Fibroblast of the conjunctiva (primary cell): ENCODE data around the gene OCLN.
A peak's percentile ranks its signal among the peaks of the same experiment; 100 is the strongest.
"Not testable (repeated sequence)": the region's sequence is repeated elsewhere in the genome, so short reads cannot be mapped to it uniquely, and the experiment has no call there.

ENCODE experiments used
- DNase-seq: peaks from one replicate; pipeline ENCODE4 v3.0.0-alpha.2; 2010; ENCODE audit warnings: low read depth

OCLN gene

GRCh38 chr5:69492391-69492922 lies at the start of gene OCLN:
Gene OCLN, plus strand, starts transcription at chr5:69492790. Its CDS starts 11,455 bp downstream, at chr5:69504245.
- DNase-seq: no peak

DNA sequence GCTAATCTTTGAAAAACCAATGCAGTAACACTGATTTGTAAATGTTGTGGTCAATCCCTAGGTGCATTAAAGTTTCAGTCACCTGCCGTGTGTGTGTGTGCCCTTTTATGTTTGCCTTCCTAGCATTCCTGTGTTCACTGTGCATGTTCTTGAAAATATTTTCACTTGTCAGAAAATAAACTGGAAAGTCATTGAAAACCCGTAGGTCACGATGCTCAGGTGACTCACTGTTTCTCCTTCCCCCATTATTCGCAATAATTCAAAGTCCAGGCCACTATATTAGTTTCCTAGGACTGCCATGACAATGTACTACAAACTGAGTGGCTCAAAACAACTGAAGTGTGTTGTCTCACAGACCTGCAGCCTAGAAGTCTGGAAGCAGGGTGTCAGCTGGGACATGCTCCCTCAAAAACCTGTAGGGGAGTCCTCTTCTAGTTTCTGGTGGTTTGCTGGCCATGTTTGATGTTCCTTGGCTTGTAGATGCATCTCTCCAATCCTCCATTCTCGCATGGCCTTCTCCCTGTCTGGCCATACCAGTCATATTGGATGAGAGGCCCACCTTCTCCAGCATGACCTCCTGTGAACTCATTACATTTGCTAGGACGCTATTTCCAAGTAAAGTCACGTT lies 48.3 kb upstream of the OCLN start:
- no peak for DNase-seq

DNA sequence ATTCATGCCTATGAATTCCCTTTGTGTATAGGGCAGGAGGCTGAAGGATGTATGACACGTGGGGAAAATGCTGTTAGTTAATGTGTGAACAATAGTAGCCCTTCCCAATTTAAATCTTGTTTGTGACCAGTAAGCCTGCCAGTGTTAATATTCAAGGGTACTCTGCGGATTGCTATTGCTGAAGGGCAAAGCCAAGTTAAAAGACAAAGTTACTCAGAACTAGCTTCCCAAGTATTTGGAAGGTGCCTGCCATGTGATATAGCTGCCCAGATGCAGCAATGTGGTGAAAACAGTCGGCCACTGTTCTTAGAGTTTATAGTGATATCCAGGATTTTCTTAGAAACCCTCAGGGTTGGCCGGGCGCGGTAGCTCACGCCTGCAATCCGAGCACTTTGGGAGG lies 43.1 kb upstream of the OCLN start:
- no peak for DNase-seq

GRCh38 chr5:69450116-69450515 lies 42.5 kb upstream of the OCLN start:
- peak; percentile 35 for DNase-seq

- DNase-seq: not testable (repeated sequence)
Observed at GRCh38 chr5:69450527-69450926, 42.1 kb upstream of the OCLN start.

DNA sequence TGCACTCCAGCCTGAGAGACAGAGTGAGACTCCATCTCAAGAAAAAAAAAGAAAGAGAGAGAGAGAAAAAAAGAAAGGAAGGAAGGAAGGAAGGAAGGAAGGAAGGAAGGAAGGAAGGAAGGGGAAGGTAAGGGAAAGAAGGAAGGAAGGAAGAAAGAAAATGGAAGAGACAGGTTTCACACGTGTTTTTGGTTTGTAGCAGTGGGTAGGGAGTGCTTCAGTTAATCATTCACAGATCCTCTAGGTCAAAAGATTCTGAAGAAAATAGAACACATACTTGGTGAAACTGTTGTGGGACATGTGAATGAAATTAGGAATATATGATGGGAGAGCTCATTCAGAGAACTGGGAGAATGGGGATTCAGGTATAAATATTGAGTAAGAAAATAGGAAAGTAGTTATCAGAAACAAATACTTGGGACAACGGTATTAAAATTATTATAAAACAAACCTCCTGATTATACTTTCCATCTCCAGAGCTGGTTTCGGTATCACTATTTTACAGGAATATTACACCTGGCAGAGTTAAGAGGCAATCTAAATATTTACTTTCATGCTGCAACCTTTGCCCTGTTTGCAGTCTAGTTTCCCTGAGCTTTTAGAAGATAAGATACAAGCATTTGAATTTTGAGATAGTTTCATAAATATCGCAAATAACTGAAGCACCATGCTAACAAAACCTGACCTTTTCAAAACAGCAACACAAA lies 40.5 kb upstream of the OCLN start:
- no peak for DNase-seq

DNA sequence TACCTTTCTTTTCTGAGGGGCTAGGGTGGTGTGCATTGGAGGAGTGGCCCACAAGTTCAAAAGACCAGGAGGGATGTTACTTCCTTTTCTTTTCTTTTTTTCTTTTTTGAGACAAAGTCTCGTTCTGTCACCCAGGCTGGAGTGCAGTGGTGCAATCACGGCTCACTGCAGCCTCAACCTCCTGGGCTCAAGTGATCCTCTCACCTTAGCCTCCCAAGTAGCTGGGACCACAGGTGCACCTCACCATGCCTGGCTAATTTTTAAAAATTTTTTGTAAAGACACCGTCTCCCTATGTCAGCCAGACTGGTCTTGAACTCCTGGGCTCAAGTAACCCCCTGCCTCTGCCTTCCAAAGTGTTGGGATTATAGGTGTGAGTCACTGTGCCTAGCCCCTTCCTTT lies 39.1 kb upstream of the OCLN start:
- DNase-seq: not testable (repeated sequence)

DNA sequence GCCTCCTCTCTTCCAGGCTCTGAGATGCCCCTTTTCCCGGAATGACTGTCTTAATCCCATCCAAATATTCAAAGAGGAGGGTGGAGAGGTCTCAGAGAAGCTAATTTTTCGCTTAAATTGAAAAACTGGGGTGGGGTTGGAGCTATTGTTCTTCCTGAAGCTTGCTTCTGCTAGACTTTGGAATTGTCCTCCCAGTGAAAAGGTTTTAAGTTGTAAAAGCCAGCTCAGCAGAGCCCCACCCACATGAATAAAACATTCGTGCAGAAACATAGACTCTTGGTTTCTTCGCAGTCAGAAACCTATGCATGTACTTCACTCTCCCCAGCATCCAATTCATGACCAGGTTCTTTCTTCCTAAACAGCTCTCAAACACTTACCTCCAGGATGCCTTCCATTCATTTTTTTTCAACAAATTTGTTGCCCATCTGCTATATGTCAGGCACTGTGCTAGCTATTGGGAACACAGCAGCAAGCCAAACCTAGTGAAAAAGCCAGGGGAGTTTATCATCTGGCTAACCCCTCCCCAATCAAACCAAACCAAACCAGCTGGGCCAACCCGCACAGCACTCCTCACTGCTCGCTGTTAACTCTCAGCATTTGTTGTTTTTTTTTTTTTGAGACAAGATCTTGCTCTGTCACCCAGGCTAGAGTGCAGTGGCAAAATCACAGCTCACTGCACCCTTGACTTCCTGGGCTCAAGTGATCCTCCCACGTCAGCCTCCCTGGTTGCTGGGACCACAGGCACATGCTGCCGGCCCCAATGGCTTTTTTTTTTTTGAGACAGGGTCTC lies 37.9 kb upstream of the OCLN start:
- no peak for DNase-seq

- DNase-seq: not testable (repeated sequence)
Observed at GRCh38 chr5:69455428-69455988, 37.1 kb upstream of the OCLN start.

DNA sequence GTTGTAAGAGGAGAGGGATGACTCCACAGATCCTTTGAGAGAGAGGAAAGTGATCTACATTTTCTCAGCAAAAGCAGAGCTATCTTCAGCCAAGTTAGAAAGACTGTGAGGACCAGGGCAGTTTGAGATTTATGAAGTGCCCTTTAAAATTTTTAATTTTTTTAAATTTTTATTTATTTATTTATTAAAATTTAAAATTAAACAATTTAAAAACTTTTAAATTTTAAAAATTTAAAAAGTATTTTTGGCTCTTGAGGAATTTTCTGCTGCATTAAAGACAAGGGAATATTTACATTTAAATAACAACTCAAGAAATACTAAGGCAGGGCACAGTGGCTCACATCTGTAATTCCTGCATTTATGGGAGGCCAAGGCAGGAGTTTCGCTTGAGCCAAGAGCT lies 30.4 kb upstream of the OCLN start:
- DNase-seq: no peak

- not testable (repeated sequence) for DNase-seq
Observed at GRCh38 chr5:69466375-69466774, 26.2 kb upstream of the OCLN start.

GRCh38 chr5:69467442-69468225 lies 25.0 kb upstream of the OCLN start:
- DNase-seq: no peak

DNA sequence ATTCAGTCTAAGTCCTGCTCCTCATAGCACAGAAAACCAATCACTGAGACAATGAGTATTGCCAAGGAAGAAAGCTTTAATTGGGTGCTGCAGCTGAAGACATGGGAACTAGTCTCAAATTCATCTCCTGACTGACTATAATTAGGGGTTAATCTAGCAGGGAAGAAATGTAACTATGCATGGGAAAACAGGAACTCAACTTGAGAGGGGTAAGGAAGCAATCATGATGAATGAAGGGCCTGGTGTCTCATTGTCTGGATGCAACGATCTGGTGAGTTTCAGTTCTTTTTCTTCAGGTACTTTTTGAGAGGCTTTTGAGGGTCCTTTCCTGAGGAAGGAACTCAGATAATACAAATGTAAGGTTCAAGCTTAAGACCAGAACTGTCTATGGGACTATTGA lies 24.0 kb upstream of the OCLN start:
- DNase-seq: no peak

GRCh38 chr5:69471516-69471915 lies 21.1 kb upstream of the OCLN start:
- DNase-seq: not testable (repeated sequence)

DNA sequence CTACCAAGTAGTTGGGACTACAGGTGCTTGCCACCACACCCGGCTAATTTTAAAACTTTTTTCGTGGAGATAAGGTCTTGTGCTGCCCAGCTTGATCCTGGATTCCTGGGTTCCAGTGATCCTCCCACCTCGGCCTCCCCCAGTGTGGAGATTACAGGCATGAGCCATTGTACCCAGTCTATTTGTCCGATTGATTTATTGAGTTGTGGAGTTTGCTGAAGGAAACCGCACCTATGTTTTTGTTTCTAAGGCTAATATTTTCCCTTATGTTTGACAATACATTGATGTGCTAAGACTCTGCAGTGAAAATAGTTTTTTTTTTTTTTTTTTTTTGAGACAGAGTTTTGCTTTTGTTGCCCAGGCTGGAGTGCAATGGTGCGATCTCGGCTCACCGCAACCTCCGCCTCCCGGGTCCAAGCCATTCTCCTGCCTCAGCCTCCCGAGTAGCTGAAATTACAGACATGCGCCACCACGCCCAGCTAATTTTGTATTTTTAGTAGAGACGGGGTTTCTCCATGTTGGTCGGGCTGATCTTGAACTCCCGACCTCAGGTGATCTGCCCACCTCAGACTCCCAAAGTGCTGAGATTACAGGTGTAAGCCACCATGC lies 20.0 kb upstream of the OCLN start:
- not testable (repeated sequence) for DNase-seq

GRCh38 chr5:69477170-69477569 lies 15.4 kb upstream of the OCLN start:
- DNase-seq: no peak

DNA sequence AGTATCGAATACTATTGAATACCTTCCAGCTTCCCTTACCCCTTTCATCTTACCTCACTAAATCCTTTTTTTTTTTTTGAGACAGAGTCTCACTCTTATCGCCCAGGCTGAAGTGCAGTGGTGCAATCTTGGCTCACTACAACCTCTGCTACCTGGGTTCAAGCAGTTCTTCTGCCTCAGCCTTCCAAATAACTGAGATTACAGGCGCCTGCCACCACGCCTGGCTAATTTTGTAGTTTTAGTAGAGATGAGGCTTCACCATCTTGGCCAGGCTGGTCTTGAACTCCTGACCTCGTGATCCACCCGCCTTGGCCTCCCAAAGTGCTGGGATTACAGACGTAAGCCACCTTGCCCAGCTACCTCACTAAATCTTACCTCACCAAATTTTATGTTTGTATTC lies 14.3 kb upstream of the OCLN start:
- not testable (repeated sequence) for DNase-seq

DNA sequence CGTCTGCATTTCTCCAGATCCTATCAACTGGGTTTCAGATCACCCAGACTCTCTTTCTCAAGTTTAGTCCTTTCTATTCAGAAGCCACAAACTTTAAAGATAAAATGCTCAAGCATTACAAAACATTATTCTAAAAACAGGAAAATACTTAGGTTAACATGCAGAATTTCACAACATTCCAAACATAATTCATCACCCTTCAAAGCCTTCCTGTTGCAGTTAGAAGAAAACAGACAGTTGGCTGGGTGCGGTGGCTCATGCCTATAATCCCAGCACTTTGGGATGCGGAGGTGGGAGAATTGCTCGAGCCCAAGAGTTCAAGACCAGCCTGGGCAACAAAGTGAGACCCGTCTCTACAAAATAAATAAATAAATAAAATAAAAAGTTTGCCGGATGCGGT lies 7.7 kb upstream of the OCLN start:
- no peak for DNase-seq

GRCh38 chr5:69485471-69485870 lies 7.1 kb upstream of the OCLN start:
- no peak for DNase-seq

- DNase-seq: no peak
Observed at GRCh38 chr5:69489246-69489645, 3.3 kb upstream of the OCLN start.

DNA sequence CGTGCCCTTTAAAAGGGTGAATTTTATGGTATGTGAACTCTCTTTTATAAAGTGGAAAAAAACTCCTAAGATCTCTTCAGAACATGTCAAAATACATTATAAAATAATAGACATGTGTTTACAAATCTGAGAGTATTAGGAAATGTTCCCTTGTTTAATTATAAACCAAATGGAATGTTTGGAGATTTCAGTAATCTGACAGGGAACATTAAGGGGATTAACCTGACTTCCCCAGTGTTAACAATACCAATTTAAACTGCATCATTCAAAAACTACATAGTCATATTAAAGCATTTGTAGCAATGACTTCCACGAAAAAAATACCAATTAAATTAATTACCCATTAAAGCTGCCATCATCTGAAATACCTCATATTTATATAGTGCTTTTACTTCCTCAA lies 1.6 kb upstream of the OCLN start:
- no peak for DNase-seq
